Body of pancreas (tissue), 4 donors: ENCODE measurements around the gene FMNL2. TPM values are rescaled to one million over a fixed set of nuclear protein-coding genes. Genes with fewer than 3 reads are reported as not detected.

ENCODE experiments used
- ATAC-seq: fragments of 150-250 bp; one replicate; pipeline ENCODE4 v1.9.1; 2016
- DNase-seq, 4 donors: peaks; one replicate each; pipeline ENCODE4 v3.0.0-alpha.2; 2019
- H3K27ac ChIP-seq, 4 donors: fragments of 200-600 bp; sonication (generic); 1 replicate in 3 of 4; 2 replicates in 1 of 4; pipeline versions ENCODE4 v1.5.1 to v1.6.1; 2016 to 2019; ENCODE audit warnings: mild to moderate bottlenecking in 1 of 4, mixed read lengths in 1 of 4, moderate library complexity in 1 of 4
- H3K27me3 ChIP-seq, 2 donors: fragments of 200-600 bp; sonication (generic); one replicate each; pipeline ENCODE4 v1.6.0; 2016; ENCODE audit warnings: mild to moderate bottlenecking in 1 of 2
- H3K36me3 ChIP-seq, 2 donors: fragments of 200-600 bp; sonication (generic); replicated peaks in 1 of 2; 2 replicates each; pipeline ENCODE4 v1.5.1; 2016; ENCODE audit warnings: low read depth in 2 of 2; ENCODE audit not compliant: insufficient read depth in 1 of 2
- H3K4me1 ChIP-seq: fragments of 200-600 bp; sonication (generic); one replicate; pipeline ENCODE4 v1.6.0; 2016
- H3K4me3 ChIP-seq, 2 donors: fragments of 200-600 bp; sonication (generic); 1 replicate in 1 of 2; 2 replicates in 1 of 2; pipeline ENCODE4 v1.5.1; 2016 to 2019
- H3K9me3 ChIP-seq, 3 donors: fragments of 200-600 bp; sonication (generic); 1 replicate in 2 of 3; 2 replicates in 1 of 3; pipeline ENCODE4 v1.5.1; 2016
- POLR2A ChIP-seq, 3 donors: fragments of 450-650 bp; IDR thresholded peaks; one replicate each; pipeline ENCODE4 v1.6.1; 2016; ENCODE audit warnings: antibody characterized with exemption in 3 of 3, mild to moderate bottlenecking in 2 of 3
- WGBS, 2 donors: methylation state at CpG; one replicate each; pipeline ENCODE4 v1.1.5; 2017; 5-methylcytosine and 5-hydroxymethylcytosine counted together
- intact Hi-C: fragments of 100-400 bp; cut with DNase I; formaldehyde crosslinking; loops from one replicate; pipeline ENCODE4 v1.15.1; 2023
- total RNA-seq, 2 donors: library from RNA; depleted of rRNA; stranded (reverse); fragments of >200 nt; gene quantifications; one replicate each; pipeline ENCODE4 v1.1.0, GENCODE V29; 2016
- TF ChIP-seq, protein P1 (sequence below), 7 experiments: fragments of 450-650 bp in 4 of 7; fragments of 200-600 bp in 3 of 7; sonication (generic) in 3 of 7; IDR thresholded peaks; one replicate each; pipeline ENCODE4 v1.5.1; 2016 to 2019; ENCODE audit warnings: antibody characterized with exemption in 7 of 7

FMNL2 gene
- total RNA-seq, 2 donors from 2014 or later = 13.5 to 44.4 TPM

DNA sequence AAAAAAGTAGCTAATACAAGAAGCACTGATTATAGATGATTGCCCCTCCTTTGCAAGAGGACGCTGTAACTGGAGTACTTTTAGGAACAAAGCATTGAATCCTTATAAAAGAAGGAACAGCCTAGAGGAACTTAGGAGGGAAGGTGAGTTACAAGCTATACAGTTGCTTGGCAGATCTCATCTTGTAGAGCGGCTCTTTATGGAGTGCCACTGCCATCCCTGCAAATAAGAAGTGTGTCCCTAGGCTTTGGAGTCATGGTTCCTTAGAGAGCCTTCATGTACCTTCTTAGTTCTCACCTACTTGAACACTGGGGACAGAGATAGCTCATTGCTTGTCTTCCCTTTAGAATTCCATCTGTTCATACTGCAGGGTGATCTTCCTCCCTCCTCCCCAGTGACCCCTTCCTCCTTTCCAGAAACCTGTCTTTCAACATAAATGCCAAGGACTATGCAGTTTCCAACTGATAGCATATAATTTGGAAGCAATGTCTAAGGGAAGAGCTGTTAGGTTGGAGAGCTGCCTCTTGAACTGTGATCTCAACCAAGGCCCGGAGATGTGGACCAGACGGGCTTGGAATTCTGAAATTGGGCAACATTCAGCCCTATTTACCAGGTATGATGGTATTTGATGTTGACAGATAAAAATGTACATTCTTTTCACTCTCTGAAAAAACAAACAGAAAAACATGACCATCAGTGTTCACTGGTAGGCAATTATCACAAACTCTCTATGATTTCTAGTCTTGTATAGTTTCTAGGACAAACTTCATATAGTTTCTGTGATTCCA, 7.5 kb downstream of the FMNL2 start:
- ATAC-seq = no peak

DNA sequence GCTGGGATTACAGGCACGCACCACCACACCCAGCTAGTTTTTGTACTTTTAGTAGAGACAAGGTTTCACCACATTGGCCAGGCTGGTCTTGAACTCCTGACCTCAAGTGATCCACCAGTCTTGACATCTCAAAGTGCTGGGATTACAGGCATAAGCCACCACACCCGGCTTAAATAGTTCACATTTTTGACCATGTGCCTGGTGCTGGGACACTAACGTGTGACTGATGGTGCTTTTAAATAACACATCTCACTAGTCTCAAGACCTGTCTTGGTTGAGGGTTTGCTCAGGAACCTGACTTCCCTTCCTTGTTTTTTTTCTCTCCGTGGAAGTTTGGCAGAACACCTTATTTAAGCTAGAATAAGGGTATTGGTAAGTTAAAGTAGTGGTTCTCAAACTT, 8.5 kb downstream of the FMNL2 start:
- H3K27me3 ChIP-seq = no peaks in the 10 kb centered on the region
- H3K9me3 ChIP-seq = no peaks in the 10 kb centered on the region
- no peak overlapping the region for H3K27ac ChIP-seq
- intact Hi-C loops = no loop called here
- H3K36me3 ChIP-seq = no peaks in the 10 kb centered on the region
- ATAC-seq (no peak), DNase-seq (no peak)
- no peaks in the 10 kb centered on the region for H3K4me1 ChIP-seq
- H3K4me3 ChIP-seq = no peak overlapping the region
- TF ChIP-seq, protein P1, sequence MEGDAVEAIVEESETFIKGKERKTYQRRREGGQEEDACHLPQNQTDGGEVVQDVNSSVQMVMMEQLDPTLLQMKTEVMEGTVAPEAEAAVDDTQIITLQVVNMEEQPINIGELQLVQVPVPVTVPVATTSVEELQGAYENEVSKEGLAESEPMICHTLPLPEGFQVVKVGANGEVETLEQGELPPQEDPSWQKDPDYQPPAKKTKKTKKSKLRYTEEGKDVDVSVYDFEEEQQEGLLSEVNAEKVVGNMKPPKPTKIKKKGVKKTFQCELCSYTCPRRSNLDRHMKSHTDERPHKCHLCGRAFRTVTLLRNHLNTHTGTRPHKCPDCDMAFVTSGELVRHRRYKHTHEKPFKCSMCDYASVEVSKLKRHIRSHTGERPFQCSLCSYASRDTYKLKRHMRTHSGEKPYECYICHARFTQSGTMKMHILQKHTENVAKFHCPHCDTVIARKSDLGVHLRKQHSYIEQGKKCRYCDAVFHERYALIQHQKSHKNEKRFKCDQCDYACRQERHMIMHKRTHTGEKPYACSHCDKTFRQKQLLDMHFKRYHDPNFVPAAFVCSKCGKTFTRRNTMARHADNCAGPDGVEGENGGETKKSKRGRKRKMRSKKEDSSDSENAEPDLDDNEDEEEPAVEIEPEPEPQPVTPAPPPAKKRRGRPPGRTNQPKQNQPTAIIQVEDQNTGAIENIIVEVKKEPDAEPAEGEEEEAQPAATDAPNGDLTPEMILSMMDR (IDR thresholded peaks at IDR 0.05) = no peak
- no peak for TF ChIP-seq POLR2A (IDR thresholded peaks at IDR 0.05)
- 86 to 88% methylated on average over 4 of the region's 4 CpGs for WGBS, 2 donors

More for the DNA sequence above, 7.5 kb downstream of the FMNL2 start:
- 89 to 97% methylated on average over 4 of the region's 4 CpGs for WGBS, 2 donors
- DNase-seq = no peak
- Histone ChIP-seq H3K27me3 (no peaks in the 10 kb centered on the region), H3K9me3 (no peaks in the 10 kb centered on the region), H3K4me1 (no peaks in the 10 kb centered on the region), H3K36me3 (no peaks in the 10 kb centered on the region), H3K27ac (no peak overlapping the region), H3K4me3 (no peak overlapping the region)
- TF ChIP-seq, protein P1 (IDR thresholded peaks at IDR 0.05) = no peak
- no peak for TF ChIP-seq POLR2A (IDR thresholded peaks at IDR 0.05)
- intact Hi-C loops = no loop called here

DNA sequence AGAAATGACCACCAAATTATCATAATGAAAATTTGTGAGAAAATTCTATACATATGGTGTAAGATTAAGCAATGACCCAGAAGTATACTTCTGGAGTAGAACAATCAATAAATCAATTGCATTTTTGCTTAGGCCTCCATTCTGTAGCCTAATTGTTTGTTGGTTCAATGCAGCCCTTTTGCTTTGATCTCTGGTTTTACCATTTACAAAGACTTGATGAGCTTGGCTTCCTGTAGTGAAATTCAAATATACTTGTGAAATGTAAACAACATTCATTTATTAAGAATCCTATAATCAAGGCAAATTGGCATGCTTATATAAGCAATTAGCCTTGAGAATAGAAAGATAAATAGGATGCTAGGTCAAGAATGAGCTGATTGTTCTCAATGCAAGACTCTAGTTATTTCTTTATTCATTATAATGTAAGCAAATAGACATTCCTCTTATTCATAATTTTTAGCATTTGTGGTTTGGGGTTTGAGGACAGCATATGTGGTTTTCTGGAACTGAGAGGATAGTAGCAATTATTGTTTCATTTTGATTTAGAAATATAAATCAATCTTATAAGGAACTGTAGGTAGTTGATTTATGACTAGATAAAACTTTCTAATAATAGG, 9.7 kb downstream of the FMNL2 start:
- H3K9me3 ChIP-seq = no peaks in the 10 kb centered on the region
- intact Hi-C loops = no loop called here
- no peaks in the 10 kb centered on the region for H3K27me3 ChIP-seq
- ATAC-seq (no peak), DNase-seq (no peak)
- no peak overlapping the region for H3K4me3 ChIP-seq
- H3K36me3 ChIP-seq = no peaks in the 10 kb centered on the region
- H3K27ac ChIP-seq = no peak overlapping the region
- no peaks in the 10 kb centered on the region for H3K4me1 ChIP-seq
- TF ChIP-seq, protein P1 (IDR thresholded peaks at IDR 0.05) = no peak
- TF ChIP-seq POLR2A (IDR thresholded peaks at IDR 0.05) = no peak

DNA sequence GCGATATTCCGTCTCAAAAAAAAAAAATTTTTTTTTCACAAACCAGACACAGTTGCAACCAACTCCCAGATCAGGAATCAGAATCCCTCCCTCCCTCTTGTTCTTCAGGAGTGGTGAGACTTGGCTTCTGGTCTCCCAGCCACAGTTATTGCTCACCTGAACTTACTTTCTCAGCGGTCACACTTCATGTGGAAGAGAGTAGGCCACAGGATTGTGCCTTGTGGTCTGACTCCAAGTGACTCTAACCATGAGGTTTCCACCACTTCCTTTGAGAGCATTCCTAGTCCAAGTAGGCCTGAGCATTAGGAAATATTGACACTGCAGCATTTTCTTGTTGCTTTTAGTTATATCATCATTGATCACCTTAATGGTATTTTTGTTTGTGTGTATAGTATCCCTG, 12.1 kb downstream of the FMNL2 start:
- no peaks in the 10 kb centered on the region for H3K4me1 ChIP-seq
- DNase-seq (no peak), ATAC-seq (no peak)
- no peak overlapping the region for H3K4me3 ChIP-seq
- no peak overlapping the region for H3K27ac ChIP-seq
- WGBS, 2 donors = 92 to 97% methylated on average over 3 of the region's 3 CpGs
- intact Hi-C loops = no loop called here
- H3K36me3 ChIP-seq = no peaks in the 10 kb centered on the region
- no peaks in the 10 kb centered on the region for H3K9me3 ChIP-seq
- TF ChIP-seq, protein P1 (IDR thresholded peaks at IDR 0.05) = no peak
- TF ChIP-seq POLR2A (IDR thresholded peaks at IDR 0.05) = no peak
- no peaks in the 10 kb centered on the region for H3K27me3 ChIP-seq
